SK-N-SH treated with all-trans-retinoic acid at 6 μM for 48 hours (cell line): Measurements from ENCODE around the gene AS3MT.

Source experiments
- ATAC-seq: fragments of 200-7000 bp; cut with Tn5 transposase; 3 replicates; pipeline ENCODE4 v1.9.1; 2020; ENCODE audit warnings: mild to moderate bottlenecking, moderate library complexity
- ARNTL ChIP-seq: fragments of 450-650 bp; formaldehyde crosslinking; IDR thresholded peaks from 2 replicates; pipeline ENCODE4 v1.5.0; 2020; ENCODE audit warnings: low read depth, mild to moderate bottlenecking, moderate library complexity, borderline replicate concordance
- BACH2 ChIP-seq: fragments of 250-450 bp; sonication (Bioruptor Pico); IDR thresholded peaks from 2 replicates; pipeline ENCODE4 v1.9.0; 2021; ENCODE audit warnings: mild to moderate bottlenecking, borderline replicate concordance
- CREB5 ChIP-seq: fragments of 250-450 bp; sonication (Bioruptor Pico); IDR thresholded peaks from 2 replicates; pipeline ENCODE4 v1.5.1; 2020; ENCODE audit warnings: low read depth, mild to moderate bottlenecking, moderate library complexity
- CSDC2 ChIP-seq: fragments of 250-450 bp; sonication (Bioruptor Pico); IDR thresholded peaks from 2 replicates; pipeline ENCODE4 v1.5.0; 2020; ENCODE audit warnings: mild to moderate bottlenecking, moderate library complexity
- CSRNP3 ChIP-seq: fragments of 250-450 bp; sonication (Bioruptor Pico); IDR thresholded peaks from 2 replicates; pipeline ENCODE4 v1.5.1; 2021; ENCODE audit warnings: mild to moderate bottlenecking, moderate library complexity
- ESRRG ChIP-seq: fragments of 250-450 bp; sonication (Bioruptor Pico); IDR thresholded peaks from 2 replicates; pipeline ENCODE4 v1.6.1; 2021; ENCODE audit warnings: mild to moderate bottlenecking
- GLIS3 ChIP-seq: fragments of 250-450 bp; sonication (Bioruptor Pico); IDR thresholded peaks from 2 replicates; pipeline ENCODE4 v1.5.0; 2020; ENCODE audit warnings: mild to moderate bottlenecking, moderate library complexity
- ISL1 ChIP-seq: fragments of 250-450 bp; sonication (Bioruptor Pico); IDR thresholded peaks from 2 replicates; pipeline ENCODE4 v2.1.2; 2022; ENCODE audit warnings: mild to moderate bottlenecking, moderate library complexity
- OSR1 ChIP-seq: fragments of 250-450 bp; sonication (Bioruptor Pico); IDR thresholded peaks from 2 replicates; pipeline ENCODE4 v1.8.0; 2022; ENCODE audit warnings: moderate library complexity, mild to moderate bottlenecking, inconsistent platforms
- SNAI2 ChIP-seq: fragments of 250-450 bp; sonication (Bioruptor Pico); IDR thresholded peaks from 2 replicates; pipeline ENCODE4 v1.5.0; 2020; ENCODE audit warnings: mild to moderate bottlenecking, moderate library complexity
- TOX ChIP-seq: fragments of 250-450 bp; sonication (Bioruptor Pico); IDR thresholded peaks from 2 replicates; pipeline ENCODE4 v1.8.0; 2021; ENCODE audit warnings: mild to moderate bottlenecking, moderate library complexity, borderline replicate concordance
- ZC3H10 ChIP-seq: fragments of 250-450 bp; sonication (Bioruptor Pico); IDR thresholded peaks from 2 replicates; pipeline ENCODE4 v1.5.1; 2021; ENCODE audit warnings: mild to moderate bottlenecking, moderate library complexity
- ZFP3 ChIP-seq: fragments of 250-450 bp; sonication (Bioruptor Pico); IDR thresholded peaks from 2 replicates; pipeline ENCODE4 v1.5.0; 2020; ENCODE audit warnings: mild to moderate bottlenecking, moderate library complexity
- ZFP30 ChIP-seq: fragments of 450-650 bp; formaldehyde crosslinking; IDR thresholded peaks from 2 replicates; pipeline ENCODE4 v1.5.0; 2022; ENCODE audit warnings: mild to moderate bottlenecking, moderate library complexity
- ZNF565 ChIP-seq: fragments of 450-650 bp; formaldehyde crosslinking; conservative IDR thresholded peaks from 2 replicates; pipeline ENCODE4 v1.5.0; 2020; ENCODE audit warnings: low read depth, mild to moderate bottlenecking, moderate library complexity
- ZNF8 ChIP-seq: fragments of 450-650 bp; formaldehyde crosslinking; IDR thresholded peaks from 2 replicates; pipeline ENCODE4 v1.5.0; 2020; ENCODE audit warnings: mild to moderate bottlenecking, moderate library complexity
- TF ChIP-seq, protein P1 (sequence below): fragments of 250-450 bp; sonication (Bioruptor Pico); IDR thresholded peaks from 2 replicates; pipeline ENCODE4 v1.5.0; 2020; ENCODE audit warnings: mild to moderate bottlenecking, moderate library complexity
- TF ChIP-seq, protein P2 (sequence below): fragments of 250-450 bp; sonication (Bioruptor Pico); IDR thresholded peaks from 2 replicates; pipeline ENCODE4 v1.8.0; 2021; ENCODE audit warnings: low read depth, mild to moderate bottlenecking, moderate library complexity, borderline replicate concordance
- TF ChIP-seq, protein P3 (sequence below): fragments of 250-450 bp; sonication (Bioruptor Pico); IDR thresholded peaks from 2 replicates; pipeline ENCODE4 v1.8.0; 2020; ENCODE audit warnings: mild to moderate bottlenecking, moderate library complexity, borderline replicate concordance

The AS3MT gene

DNA sequence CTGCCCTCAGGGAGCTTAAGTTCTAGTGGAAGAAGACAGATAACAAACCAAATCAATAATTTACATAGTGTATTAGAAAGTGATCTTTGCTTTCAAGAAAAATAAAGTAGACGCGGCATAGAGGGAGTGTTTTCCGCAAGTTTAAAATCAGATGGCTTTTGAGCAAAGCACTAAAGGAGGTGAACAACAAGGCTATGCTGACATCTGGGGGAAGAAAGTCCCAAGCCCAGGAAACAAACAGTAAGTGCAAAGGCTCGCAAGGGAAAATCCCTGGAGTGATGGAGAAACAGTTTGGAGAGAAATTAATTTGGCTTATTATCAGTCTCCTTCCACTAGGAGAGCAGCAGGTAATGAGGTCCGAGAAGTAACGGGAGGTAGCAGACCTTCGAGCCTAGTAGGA lies 46.9 kb downstream of the AS3MT start:
- TF ChIP-seq BACH2 (CRISPR knock-in tag) (no peak), CSRNP3 (no peak), GLIS3 (no peak), CREB5 (no peak), ZFP3 (CRISPR knock-in tag) (no peak), ISL1 (no peak), ZNF565 (CRISPR knock-in tag) (no peak), OSR1 (CRISPR knock-in tag) (no peak), CSDC2 (no peak), ESRRG (CRISPR knock-in tag) (no peak), TOX (CRISPR knock-in tag) (no peak), ZNF8 (CRISPR knock-in tag) (no peak)
- TF ChIP-seq, protein P1, sequence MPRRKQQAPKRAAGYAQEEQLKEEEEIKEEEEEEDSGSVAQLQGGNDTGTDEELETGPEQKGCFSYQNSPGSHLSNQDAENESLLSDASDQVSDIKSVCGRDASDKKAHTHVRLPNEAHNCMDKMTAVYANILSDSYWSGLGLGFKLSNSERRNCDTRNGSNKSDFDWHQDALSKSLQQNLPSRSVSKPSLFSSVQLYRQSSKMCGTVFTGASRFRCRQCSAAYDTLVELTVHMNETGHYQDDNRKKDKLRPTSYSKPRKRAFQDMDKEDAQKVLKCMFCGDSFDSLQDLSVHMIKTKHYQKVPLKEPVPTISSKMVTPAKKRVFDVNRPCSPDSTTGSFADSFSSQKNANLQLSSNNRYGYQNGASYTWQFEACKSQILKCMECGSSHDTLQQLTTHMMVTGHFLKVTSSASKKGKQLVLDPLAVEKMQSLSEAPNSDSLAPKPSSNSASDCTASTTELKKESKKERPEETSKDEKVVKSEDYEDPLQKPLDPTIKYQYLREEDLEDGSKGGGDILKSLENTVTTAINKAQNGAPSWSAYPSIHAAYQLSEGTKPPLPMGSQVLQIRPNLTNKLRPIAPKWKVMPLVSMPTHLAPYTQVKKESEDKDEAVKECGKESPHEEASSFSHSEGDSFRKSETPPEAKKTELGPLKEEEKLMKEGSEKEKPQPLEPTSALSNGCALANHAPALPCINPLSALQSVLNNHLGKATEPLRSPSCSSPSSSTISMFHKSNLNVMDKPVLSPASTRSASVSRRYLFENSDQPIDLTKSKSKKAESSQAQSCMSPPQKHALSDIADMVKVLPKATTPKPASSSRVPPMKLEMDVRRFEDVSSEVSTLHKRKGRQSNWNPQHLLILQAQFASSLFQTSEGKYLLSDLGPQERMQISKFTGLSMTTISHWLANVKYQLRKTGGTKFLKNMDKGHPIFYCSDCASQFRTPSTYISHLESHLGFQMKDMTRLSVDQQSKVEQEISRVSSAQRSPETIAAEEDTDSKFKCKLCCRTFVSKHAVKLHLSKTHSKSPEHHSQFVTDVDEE (CRISPR knock-in tag) = no peak
- TF ChIP-seq, protein P2, sequence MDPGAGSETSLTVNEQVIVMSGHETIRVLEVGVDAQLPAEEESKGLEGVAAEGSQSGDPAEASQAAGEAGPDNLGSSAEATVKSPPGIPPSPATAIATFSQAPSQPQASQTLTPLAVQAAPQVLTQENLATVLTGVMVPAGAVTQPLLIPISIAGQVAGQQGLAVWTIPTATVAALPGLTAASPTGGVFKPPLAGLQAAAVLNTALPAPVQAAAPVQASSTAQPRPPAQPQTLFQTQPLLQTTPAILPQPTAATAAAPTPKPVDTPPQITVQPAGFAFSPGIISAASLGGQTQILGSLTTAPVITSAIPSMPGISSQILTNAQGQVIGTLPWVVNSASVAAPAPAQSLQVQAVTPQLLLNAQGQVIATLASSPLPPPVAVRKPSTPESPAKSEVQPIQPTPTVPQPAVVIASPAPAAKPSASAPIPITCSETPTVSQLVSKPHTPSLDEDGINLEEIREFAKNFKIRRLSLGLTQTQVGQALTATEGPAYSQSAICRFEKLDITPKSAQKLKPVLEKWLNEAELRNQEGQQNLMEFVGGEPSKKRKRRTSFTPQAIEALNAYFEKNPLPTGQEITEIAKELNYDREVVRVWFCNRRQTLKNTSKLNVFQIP = no peak
- TF ChIP-seq, protein P3, sequence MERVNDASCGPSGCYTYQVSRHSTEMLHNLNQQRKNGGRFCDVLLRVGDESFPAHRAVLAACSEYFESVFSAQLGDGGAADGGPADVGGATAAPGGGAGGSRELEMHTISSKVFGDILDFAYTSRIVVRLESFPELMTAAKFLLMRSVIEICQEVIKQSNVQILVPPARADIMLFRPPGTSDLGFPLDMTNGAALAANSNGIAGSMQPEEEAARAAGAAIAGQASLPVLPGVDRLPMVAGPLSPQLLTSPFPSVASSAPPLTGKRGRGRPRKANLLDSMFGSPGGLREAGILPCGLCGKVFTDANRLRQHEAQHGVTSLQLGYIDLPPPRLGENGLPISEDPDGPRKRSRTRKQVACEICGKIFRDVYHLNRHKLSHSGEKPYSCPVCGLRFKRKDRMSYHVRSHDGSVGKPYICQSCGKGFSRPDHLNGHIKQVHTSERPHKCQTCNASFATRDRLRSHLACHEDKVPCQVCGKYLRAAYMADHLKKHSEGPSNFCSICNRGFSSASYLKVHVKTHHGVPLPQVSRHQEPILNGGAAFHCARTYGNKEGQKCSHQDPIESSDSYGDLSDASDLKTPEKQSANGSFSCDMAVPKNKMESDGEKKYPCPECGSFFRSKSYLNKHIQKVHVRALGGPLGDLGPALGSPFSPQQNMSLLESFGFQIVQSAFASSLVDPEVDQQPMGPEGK (CRISPR knock-in tag) = no peak
- ATAC-seq = no peak

GRCh38 chr10:102917314-102917961 lies 48.2 kb downstream of the AS3MT start:
- peak; percentile 79 for ATAC-seq
- TF ChIP-seq ZC3H10 (no peak), CREB5 (no peak), ISL1 (no peak), CSRNP3 (no peak), GLIS3 (no peak), ZNF8 (CRISPR knock-in tag) (0 out of 2 replicates have a peak, but pooled peaks have one; percentile 41), ZFP30 (CRISPR knock-in tag) (no peak), SNAI2 (no peak), CSDC2 (no peak), BACH2 (CRISPR knock-in tag) (no peak), OSR1 (CRISPR knock-in tag) (no peak), ESRRG (CRISPR knock-in tag) (0 out of 2 replicates have a peak, but pooled peaks have one; percentile 27), TOX (CRISPR knock-in tag) (no peak), ARNTL (CRISPR knock-in tag) (no peak)
- TF ChIP-seq, protein P2 = no peak
